HAP-1 (cell line): ENCODE data around the gene BMPER.

Experiments
- DNase-seq, 2 experiments: peaks; one replicate each; pipeline ENCODE4 v3.0.0-alpha.2; 2016 to 2020; ENCODE audit warnings: low spot score in 2 of 2
- H3K27me3 ChIP-seq: fragments of 250-450 bp; sonication (Bioruptor Pico); 2 replicates; pipeline ENCODE4 v1.5.1; 2020; ENCODE audit warnings: low read depth, mild to moderate bottlenecking, moderate library complexity
- H3K36me3 ChIP-seq: fragments of 250-450 bp; sonication (Bioruptor Pico); replicated peaks from 2 replicates; pipeline ENCODE4 v1.5.1; 2020; ENCODE audit warnings: mild to moderate bottlenecking
- H3K4me1 ChIP-seq: fragments of 250-450 bp; sonication (Bioruptor Pico); 2 replicates; pipeline ENCODE4 v1.5.1; 2020; ENCODE audit warnings: mild to moderate bottlenecking
- H3K4me3 ChIP-seq: fragments of 250-450 bp; sonication (Bioruptor Pico); 2 replicates; pipeline ENCODE4 v1.5.1; 2020; ENCODE audit warnings: mild to moderate bottlenecking, moderate library complexity
- H3K9me3 ChIP-seq: fragments of 250-450 bp; sonication (Bioruptor Pico); 2 replicates; pipeline ENCODE4 v1.5.1; 2020; ENCODE audit warnings: mild to moderate bottlenecking, moderate library complexity
- in situ Hi-C: fragments of 300-500 bp; cut with MboI; formaldehyde crosslinking; loops from 3 replicates; pipeline ENCODE4 v1.14.3; 2020; ENCODE audit warnings: low sequenced_read_pairs, inconsistent platforms, mixed read lengths

The BMPER gene

GRCh38 chr7:33979807-33980355 is 74.5 kb downstream of the BMPER start:
- H3K4me3 ChIP-seq: no peak overlapping the region
- H3K4me1 ChIP-seq: no peaks in the 10 kb centered on the region
- no peaks in the 10 kb centered on the region for H3K36me3 ChIP-seq
- in situ Hi-C loops: no loop called here
- H3K27me3 ChIP-seq: no peaks in the 10 kb centered on the region
- H3K9me3 ChIP-seq: no peaks in the 10 kb centered on the region
- DNase-seq: no peak

DNA sequence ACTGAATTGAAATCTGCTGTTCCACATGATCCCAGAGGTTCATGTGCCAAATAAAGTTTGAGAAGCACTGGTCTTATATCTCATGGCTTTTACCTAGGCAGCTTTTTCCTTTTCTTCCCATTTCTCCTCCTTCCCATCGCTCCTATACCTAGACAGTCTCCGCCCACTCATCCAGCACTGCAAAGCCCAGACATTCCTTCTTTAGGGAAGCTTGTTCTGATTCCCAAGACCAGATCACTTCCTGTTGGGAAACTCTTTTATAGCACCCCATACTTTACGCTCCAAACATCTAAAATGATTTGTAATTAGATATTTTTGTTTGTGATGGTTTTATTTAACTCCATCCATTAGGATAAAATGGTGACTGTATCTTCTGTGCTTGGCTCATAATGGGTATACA is 75.9 kb downstream of the BMPER start:
- H3K27me3 ChIP-seq: no peaks in the 10 kb centered on the region
- no peak overlapping the region for H3K4me3 ChIP-seq
- no peaks in the 10 kb centered on the region for H3K4me1 ChIP-seq
- DNase-seq: no peak
- no peaks in the 10 kb centered on the region for H3K36me3 ChIP-seq
- no peaks in the 10 kb centered on the region for H3K9me3 ChIP-seq
- in situ Hi-C loops: no loop called here

- in situ Hi-C loops: no loop called here
- H3K9me3 ChIP-seq: no peaks in the 10 kb centered on the region
- DNase-seq: no peak
- no peaks in the 10 kb centered on the region for H3K27me3 ChIP-seq
- H3K36me3 ChIP-seq: no peaks in the 10 kb centered on the region
- H3K4me1 ChIP-seq: no peaks in the 10 kb centered on the region
- no peak overlapping the region for H3K4me3 ChIP-seq
Measured at GRCh38 chr7:33981671-33982424, 76.5 kb downstream of the BMPER start.

- Histone ChIP-seq H3K36me3 (no peaks in the 10 kb centered on the region), H3K9me3 (no peaks in the 10 kb centered on the region), H3K4me1 (no peaks in the 10 kb centered on the region), H3K4me3 (no peak overlapping the region), H3K27me3 (no peaks in the 10 kb centered on the region)
- in situ Hi-C loops: no loop called here
- DNase-seq: no peak
Measured at GRCh38 chr7:33982425-33982786, 77.1 kb downstream of the BMPER start.

DNA sequence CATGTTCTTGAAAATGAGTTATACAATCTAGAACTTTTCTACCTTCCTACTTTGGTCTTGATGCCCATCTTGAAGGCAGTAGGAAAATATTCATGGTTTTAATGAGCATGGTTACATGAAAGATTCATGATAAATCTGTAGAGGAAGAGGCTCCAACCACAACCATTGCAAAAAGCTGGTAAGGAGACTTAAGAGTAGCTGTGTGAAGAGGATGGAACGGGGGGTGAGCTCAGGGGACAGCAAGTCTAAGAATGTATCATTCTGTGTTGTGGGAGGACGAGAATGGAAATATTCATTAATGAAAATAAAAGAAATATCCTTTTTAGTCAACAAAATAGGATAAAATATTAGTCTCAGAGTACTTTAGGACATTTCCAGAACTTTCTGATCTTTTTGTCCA is 81.1 kb downstream of the BMPER start:
- in situ Hi-C loops: no loop called here
- H3K9me3 ChIP-seq: no peaks in the 10 kb centered on the region

DNA sequence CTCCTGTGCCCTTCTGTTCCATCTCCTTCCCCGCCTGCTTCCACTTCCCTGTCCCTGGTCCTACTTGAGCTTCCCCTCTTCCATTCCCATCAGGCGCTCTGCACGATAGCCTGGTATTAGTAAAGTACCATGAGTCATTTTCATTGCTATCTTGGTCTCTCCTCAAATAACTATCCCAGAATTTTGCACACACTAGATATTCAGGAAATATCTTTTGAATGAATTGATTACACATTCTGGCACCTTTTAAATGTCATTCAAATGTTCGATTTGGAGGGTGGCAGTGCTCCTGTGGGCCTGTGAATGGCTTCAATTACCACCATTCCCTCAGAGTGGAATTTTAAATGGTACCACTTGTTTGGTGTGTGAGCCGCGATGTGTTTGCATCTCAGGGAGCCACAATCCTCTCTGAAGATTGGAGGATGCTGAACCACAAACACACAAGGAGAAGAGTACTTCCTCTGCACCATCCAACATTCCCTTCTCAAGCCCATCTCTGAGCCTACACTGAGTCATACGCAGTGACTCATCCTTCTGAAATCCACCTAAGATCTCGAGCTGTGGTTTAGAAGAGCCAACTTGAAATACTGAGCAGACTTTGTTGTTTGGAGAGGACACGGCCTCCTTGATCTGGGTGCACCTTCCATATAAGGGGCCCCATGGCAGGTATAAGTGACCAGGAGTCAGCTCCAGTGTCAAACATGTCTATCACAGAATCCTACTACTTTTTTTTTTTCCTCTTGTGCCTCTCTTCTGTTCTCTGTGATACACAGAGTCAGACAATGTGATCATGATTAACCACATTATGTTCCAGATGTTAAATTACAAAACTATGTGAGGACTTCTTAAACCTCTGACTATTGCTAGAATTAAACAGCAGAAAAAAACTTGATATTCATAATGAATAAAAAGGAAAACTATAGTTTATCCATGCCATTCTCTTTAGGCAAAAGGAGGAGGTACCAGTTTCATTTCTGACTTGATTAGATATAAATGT is 81.9 kb downstream of the BMPER start:
- Histone ChIP-seq H3K4me3 (no peak overlapping the region), H3K4me1 (no peaks in the 10 kb centered on the region), H3K36me3 (no peaks in the 10 kb centered on the region), H3K27me3 (no peaks in the 10 kb centered on the region), H3K9me3 (no peaks in the 10 kb centered on the region)
- DNase-seq: no peak
- in situ Hi-C loops: no loop called here

More for the DNA sequence above, 81.1 kb downstream of the BMPER start:
- no peak for DNase-seq
- Histone ChIP-seq H3K4me3 (no peak overlapping the region), H3K4me1 (no peaks in the 10 kb centered on the region), H3K27me3 (no peaks in the 10 kb centered on the region), H3K36me3 (no peaks in the 10 kb centered on the region)

GRCh38 chr7:33996899-33997298 is 91.6 kb downstream of the BMPER start:
- in situ Hi-C loops: no loop called here
- no peaks in the 10 kb centered on the region for H3K36me3 ChIP-seq
- H3K4me3 ChIP-seq: no peak overlapping the region

GRCh38 chr7:33998476-33998875 is 93.1 kb downstream of the BMPER start:
- no peak for DNase-seq
- in situ Hi-C loops: no loop called here
- no peaks in the 10 kb centered on the region for H3K9me3 ChIP-seq

More at GRCh38 chr7:33996899-33997298, 91.6 kb downstream of the BMPER start:
- H3K4me1 ChIP-seq: no peaks in the 10 kb centered on the region
- DNase-seq: no peak
- no peaks in the 10 kb centered on the region for H3K9me3 ChIP-seq
- H3K27me3 ChIP-seq: no peaks in the 10 kb centered on the region; the same call in 1 of the 2 replicates

DNA sequence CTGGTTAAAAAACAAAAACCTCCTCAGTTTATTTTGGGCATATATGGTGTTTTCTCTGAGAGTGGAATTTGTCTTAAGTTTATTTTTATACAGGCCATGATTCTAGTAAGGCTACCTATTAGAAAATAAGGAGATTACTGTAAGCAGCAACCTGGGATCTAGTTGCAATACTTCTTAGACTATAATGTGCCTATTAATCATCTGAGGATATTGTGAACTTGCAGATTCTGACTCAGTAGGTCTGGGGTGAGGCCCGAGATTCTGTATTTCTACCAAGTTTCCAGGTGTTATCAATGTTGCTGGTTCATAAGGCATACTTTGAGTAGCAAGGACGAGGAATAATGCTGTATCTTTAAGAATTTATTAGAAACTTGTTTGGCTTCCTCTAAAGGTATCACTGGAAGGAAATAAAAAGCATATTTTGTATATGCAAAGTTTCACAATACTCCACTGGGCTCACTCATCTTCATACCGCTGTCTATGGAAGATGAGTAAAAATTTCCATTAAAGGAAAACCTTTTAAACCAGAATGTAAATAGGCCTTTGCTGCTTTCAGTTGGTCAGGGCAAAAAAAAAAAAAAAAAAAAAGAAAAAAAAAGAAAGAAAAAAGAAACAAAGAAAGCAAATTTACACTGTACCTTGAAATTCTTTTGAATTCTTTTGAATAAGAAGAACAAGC is 105.8 kb downstream of the BMPER start:
- no peaks in the 10 kb centered on the region for H3K36me3 ChIP-seq
- no peaks in the 10 kb centered on the region for H3K27me3 ChIP-seq
- H3K4me1 ChIP-seq: no peaks in the 10 kb centered on the region
- no peak for DNase-seq
- in situ Hi-C loops: no loop called here
- no peak overlapping the region for H3K4me3 ChIP-seq
- no peaks in the 10 kb centered on the region for H3K9me3 ChIP-seq

More at GRCh38 chr7:33998476-33998875, 93.1 kb downstream of the BMPER start:
- Histone ChIP-seq H3K27me3 (no peaks in the 10 kb centered on the region; the same call in 1 of the 2 replicates), H3K4me1 (no peaks in the 10 kb centered on the region), H3K4me3 (no peak overlapping the region), H3K36me3 (no peaks in the 10 kb centered on the region)

DNA sequence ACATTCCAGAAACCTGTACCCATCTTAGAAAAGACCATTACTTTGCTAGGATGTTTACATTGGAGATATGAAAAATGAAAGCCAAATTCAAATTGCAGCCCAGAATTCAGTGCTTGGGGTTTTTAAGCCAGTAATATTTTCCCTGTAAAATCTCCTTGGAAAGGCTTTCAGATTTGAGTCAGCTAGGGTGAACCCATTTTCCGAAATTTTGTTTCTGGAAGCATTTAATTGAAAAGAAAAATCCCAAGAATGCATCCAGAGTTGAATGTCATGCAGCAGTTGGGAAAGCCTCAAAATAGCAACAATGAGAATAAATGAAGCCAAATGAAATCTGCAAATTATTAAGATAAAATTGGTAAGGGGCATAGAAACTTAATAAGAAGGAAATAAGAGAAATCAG is 106.4 kb downstream of the BMPER start:
- Histone ChIP-seq H3K4me3 (no peak overlapping the region), H3K27me3 (no peaks in the 10 kb centered on the region), H3K36me3 (no peaks in the 10 kb centered on the region), H3K9me3 (no peaks in the 10 kb centered on the region), H3K4me1 (no peaks in the 10 kb centered on the region)
- in situ Hi-C loops: no loop called here
- DNase-seq: no peak

- Histone ChIP-seq H3K27me3 (no peaks in the 10 kb centered on the region), H3K4me1 (no peaks in the 10 kb centered on the region), H3K4me3 (no peak overlapping the region), H3K36me3 (no peaks in the 10 kb centered on the region), H3K9me3 (no peaks in the 10 kb centered on the region)
- in situ Hi-C loops: no loop called here
- DNase-seq: no peak
Measured at GRCh38 chr7:34013421-34013820, 108.1 kb downstream of the BMPER start.

DNA sequence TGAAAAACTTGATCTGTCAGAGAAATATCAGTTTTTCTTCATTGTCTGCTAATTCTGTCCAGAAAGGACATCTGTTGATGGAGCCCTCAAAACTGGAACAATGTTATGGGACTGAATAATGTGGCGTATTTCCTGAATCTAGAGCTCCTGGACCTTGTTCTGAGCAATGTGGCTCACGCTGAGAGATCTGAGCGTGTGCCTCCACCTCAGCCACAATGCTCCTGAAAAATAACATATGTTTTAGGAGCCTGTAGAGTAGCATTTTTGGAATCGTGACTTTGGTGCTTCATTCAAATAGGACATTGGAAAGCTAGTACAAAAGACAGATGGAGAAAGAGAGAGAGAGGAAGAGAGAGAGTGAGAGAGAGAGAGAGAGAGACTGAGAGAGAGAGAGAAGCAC is 110.3 kb downstream of the BMPER start:
- in situ Hi-C loops: no loop called here
- Histone ChIP-seq H3K9me3 (no peaks in the 10 kb centered on the region), H3K4me1 (no peaks in the 10 kb centered on the region), H3K4me3 (no peak overlapping the region), H3K36me3 (no peaks in the 10 kb centered on the region), H3K27me3 (no peaks in the 10 kb centered on the region)
- no peak for DNase-seq

DNA sequence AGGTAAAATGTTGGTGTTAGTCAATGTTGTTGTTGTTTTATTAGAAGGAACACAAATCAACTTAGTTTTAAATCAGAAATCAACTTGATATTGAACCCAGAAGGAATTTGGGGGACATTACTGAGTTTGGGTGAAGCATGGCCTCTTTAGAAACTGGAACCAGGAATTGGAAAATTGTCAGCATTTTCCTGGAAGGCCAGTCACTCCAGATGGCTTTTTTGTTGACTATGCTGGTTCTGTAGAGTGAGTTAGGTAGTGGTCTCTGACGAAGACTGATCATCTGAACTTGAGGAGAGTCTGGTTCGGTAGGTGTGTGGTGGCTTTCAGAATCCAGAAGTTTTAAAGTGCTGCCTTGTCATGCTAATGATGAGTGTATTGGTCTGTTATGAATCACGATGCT is 111.5 kb downstream of the BMPER start:
- no peaks in the 10 kb centered on the region for H3K9me3 ChIP-seq
- H3K36me3 ChIP-seq: no peaks in the 10 kb centered on the region
- no peaks in the 10 kb centered on the region for H3K4me1 ChIP-seq
- in situ Hi-C loops: no loop called here
- no peak for DNase-seq
- no peak overlapping the region for H3K4me3 ChIP-seq
- H3K27me3 ChIP-seq: no peaks in the 10 kb centered on the region
